ENCODE results near the gene NR1D2.

DNA sequence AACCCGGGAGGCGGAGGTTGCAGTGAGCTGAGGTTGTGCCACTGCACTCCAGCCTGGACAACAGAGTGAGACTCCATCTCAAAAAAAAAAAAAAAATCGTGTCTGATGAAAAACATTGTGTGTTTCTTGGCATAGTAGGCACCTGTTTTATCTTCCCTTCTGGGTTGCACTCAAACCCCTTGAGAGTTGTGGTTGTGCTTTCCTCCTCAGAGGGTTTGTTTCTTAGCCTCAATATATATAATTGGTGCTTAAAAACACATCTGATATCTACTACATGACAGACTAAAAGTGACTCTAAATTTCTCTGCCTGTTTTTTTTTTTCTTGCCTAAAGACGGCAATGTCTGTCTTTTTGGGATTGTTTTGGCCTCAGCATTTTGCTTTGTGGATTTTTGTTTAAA is 7.6 kb downstream of the NR1D2 start:
- TF ChIP-seq POLR2A (IDR thresholded peaks at IDR 0.05; ENCODE audit: low read depth, low read length) (no peak), TAF1 (IDR thresholded peaks at IDR 0.05; ENCODE audit: low read depth, low read length) (no peak), POLR2AphosphoS5 (IDR thresholded peaks at IDR 0.05; ENCODE audit: low read depth, low read length) (no peak), SPI1 (IDR thresholded peaks at IDR 0.05; ENCODE audit: low read depth, low read length) (no peak), POU2F2 (IDR thresholded peaks at IDR 0.05; ENCODE audit: low read depth, low read length) (no peak)

Measured in GM12891 (cell line).